NOMO-1 treated with DMSO at 0.1 percent for 48 hours (cell line): ENCODE measurements around the gene AGAP1.

Experiments used
- DNase-seq: peaks from one replicate; lab custom pipeline; 2025; ENCODE audit not compliant: unreplicated experiment; lab: John Stamatoyannopoulos, UW

The AGAP1 gene

DNA sequence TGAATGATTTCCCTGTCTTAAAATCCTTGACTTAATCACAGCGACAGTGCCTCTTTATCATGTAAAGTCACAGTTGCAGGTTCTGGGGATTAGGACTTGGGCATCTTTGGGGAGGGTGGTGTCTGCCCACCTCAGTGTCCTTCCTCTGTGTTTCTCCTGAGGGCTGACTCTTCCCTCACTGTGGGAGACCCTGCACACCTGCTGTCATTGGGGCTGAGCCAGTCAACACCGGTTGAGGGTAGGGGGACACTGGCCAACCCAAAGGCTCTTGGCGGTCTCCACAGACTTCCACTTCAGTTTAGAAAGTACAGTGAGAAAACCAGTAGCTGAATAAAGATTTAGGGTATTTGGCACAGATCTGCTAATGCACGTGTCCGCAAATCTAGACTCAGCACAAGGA lies 36.9 kb downstream of the AGAP1 start:
- DNase-seq, result no peak

GRCh38 chr2:235532307-235532706 lies 38.5 kb downstream of the AGAP1 start:
- no peak for DNase-seq

- DNase-seq, result no peak
Observed at GRCh38 chr2:235533198-235533597, 39.4 kb downstream of the AGAP1 start.

GRCh38 chr2:235533616-235534385 lies 40.0 kb downstream of the AGAP1 start:
- DNase-seq, result no peak

DNA sequence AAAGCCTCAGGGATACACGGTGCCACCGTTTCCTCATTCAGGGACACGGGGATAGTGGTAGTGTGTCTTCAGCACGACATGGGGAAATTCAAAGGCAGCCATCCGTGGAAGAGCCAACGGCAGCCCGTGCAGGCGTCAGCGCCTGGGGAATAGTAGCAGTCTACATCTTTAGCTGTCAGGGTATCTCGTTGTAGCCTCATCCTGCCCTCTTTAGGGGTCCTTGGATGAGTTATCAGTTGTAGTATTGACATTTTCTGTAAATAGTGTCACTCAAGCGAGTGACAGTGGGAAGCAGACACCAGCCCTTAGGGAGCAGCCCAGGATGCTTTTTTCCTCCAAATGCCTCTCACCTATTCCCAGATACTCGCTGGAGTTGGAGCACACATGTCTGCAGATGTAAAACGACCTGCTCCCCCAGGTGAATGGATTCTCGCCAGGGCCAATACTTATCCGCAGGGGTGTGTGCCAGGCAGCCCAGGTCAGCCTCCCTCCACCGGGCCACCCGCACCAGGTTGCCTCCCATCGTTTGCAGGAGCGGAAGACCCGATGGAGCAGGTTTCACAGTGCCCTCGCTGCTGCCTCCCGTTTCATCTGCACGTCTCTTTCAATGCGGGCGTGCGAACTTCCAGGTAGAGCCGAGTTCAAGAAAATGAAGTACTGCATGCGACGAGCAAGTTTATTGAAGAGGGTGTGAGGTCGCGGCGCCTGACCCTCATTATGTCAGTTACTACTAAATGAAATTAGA lies 41.0 kb downstream of the AGAP1 start:
- no peak for DNase-seq

- DNase-seq, result no peak
Observed at GRCh38 chr2:235535423-235536130, 41.7 kb downstream of the AGAP1 start.

DNA sequence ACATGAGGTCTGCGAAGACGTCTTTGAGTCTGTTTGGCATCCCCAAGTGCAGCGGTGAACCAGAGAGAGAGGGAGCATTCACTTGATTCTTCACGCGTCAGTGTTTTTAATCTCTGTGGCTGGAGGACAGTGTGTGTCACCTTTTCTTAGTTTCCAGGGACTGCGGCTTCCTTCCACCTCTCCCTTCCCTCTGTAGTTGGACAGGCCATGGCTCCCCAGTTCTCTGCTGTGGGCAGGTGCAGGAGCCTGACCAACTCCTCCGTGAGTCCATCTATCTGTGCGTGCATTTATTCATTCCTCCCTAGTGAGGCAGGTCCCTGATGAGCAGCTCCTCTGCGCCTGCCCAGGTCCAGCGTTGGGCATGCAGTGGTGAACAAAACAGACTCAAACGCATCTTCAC lies 42.9 kb downstream of the AGAP1 start:
- no peak for DNase-seq

GRCh38 chr2:235537186-235537585 lies 43.3 kb downstream of the AGAP1 start:
- no peak for DNase-seq

- DNase-seq, result no peak
Observed at GRCh38 chr2:235537587-235537986, 43.7 kb downstream of the AGAP1 start.

DNA sequence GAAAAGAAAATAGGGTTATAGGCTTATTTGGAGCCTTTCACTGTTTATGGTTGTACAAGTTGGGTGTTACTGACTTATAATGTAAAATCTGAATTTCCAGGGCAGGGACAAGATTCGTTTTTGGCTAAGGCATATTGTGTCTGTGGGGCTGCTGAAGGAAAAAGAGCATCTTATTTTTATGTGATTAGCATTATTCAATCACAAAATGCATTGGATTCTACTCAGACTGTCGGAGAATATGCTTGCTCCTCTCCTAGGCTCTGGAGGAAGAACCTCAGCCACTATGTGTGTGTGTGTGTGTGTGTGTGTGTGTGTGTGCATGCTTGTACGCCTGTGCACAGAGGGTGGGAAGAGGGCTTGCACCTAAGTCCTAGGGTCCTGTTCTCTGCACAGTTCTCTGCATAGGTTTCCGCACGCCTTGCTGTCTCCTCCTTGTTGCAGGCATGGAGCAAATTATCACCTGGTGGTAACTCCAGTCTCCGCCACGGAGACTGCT lies 44.3 kb downstream of the AGAP1 start:
- DNase-seq, result no peak

DNA sequence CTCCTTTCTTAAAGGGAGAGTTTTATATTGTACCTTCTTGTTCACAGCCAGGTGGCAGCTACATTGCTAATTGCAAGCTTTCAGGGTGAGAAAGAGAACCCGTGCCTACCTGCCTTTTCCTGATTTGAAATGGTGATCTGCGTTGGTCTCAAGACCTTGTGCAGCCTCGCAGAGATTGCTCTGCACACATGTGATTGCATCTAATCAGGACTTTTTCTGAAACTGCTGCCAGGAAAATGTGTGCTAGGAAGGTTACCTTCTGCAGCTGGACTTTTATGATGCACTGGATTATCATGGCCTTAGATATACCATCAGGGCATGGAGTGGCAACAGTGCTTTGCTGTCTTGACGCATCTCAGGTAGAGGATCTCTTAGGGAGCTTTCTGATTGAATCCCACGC lies 45.1 kb downstream of the AGAP1 start:
- DNase-seq, result no peak

GRCh38 chr2:235539773-235540172 lies 45.9 kb downstream of the AGAP1 start:
- no peak for DNase-seq

DNA sequence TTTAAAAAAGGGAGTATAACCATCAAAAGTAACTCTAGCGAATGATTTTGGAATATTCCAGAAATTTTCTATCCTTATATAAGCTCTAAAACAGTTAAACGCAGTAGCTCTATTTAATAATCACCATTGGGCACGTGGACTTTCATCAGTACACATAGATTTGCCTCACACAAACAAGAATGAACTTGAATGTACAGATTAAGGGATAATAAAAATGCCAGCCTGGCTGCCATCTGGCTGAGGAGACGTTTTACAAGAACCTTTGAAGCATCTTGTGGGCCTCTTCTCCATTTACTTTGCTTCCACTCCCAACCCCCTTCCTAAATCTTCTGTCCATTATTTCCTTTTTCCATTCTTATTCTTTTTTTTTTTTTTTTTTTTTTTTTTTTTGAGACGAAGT lies 47.2 kb downstream of the AGAP1 start:
- no peak for DNase-seq

- DNase-seq, result no peak
Observed at GRCh38 chr2:235541838-235542549, 48.2 kb downstream of the AGAP1 start.

DNA sequence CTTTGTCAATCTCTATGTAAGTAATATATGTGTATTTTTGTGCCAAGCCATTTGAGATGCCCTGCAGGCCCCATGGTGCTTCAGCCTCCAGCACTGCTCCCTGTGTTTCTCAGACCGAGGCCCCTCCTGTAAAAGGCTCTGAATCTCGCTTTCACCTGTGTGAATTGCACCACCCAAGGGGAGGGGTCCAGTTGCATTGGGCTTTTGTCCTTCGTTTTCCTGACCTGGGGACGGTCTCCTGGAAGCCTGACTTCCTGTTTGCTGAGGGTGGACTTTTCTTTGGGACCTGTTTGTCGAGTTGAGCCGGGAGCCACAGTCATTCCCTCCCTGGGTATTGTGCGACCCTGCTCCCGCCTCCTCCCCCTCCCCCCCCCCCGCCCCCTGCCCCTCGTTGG lies 48.9 kb downstream of the AGAP1 start:
- DNase-seq, result no peak

DNA sequence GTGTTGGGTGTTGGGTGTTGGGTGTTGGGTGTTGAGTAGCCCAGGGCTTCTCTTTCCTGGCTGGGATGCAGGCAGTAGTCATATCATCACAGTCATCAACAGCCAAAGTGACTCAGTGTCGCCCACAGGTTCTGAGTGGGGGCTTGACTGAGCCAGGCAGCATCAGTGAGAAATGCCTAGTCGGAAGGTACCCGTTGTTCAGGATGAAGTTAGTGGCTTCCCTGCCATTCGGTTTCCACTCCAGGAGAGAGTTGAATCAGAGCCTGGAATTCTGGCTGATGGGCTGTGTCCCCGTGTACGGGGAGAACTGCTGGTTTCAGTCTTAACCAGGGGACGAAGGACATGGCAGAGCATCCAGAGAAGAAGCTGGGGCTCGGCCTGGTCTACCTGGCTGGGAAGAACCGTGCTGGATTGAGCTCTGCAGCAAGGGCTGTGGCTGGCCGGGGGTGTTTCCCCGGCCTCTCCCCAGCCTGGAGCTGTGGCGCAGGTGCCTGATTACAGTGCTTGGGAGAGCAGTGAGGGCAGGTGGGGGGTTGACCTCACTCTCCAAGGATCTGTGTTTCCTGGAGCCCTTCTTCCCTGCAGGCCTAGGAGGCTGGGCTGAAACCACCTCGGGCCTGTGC lies 49.4 kb downstream of the AGAP1 start:
- DNase-seq, result no peak

GRCh38 chr2:235543851-235544688 lies 50.2 kb downstream of the AGAP1 start:
- DNase-seq, result no peak

GRCh38 chr2:235544689-235544969 lies 50.8 kb downstream of the AGAP1 start:
- no peak for DNase-seq

DNA sequence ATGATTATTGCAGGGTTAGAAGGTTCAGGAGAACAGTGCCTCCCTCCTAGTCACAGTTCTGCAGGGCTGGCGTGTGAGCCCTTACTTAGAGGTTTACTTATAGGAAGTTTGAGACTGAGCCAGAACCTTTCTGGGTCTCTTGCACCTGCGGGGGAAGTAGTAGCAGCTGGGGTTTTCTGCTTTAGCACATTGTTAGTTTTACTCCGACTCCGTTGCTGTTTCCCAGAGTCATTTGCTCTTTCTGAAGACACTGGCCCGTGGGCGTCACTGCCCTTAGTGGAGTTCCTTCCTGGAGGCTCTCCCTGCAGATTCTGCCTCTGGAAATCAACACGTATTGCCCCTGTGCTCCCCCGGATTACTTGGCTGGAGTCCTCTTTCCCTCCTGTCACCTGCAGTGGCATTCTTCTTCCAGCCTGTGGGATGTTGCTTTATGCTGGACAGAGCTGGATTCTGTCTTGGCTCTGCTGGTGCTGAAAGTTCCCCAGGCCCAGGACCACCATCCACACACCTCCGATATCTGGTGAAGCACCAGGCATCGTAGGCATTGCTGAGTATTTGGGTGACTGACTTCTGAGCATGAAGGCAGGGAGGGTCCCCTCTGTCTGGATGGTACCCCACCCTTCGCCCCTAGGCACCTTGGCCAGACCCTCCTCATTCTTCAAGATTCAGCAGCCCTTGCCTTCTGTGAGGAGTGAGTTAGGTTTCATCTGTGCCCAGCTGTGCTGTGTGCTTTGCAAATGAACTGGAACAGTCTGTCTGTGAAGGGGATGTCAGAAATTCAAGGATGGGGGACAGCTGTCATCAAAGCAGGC lies 51.7 kb downstream of the AGAP1 start:
- no peak for DNase-seq
